Endometrial microvascular endothelial cells (primary cell): Measurements from ENCODE around the gene EFCAB12. TPM values are rescaled to one million over a fixed set of nuclear protein-coding genes. Genes with fewer than 3 reads are reported as not detected.
"Not testable (repeated sequence)": the region's sequence is repeated elsewhere in the genome, so short reads cannot be mapped to it uniquely, and the experiment has no call there.

Source experiments
- in situ Hi-C: cut with HindIII; loops from 2 replicates; pipeline ENCODE4 v1.10.0; 2017; ENCODE audit warnings: low sequenced_read_pairs, low pct_unique_long_range_greater_than_20kb; ENCODE audit errors: inconsistent ontology term
- total RNA-seq: library from RNA; depleted of rRNA; stranded (reverse); fragments of >200 nt; gene quantifications from one replicate; pipeline ENCODE4 v1.2.3, GENCODE V29; 2015; ENCODE audit errors: inconsistent ontology term

Gene EFCAB12
- total RNA-seq, 1 donor from 2014 or later: not detected

- in situ Hi-C loops: no loop called here
These were observed 4.1 kb downstream of the EFCAB12 start for GRCh38 chr3:129424185-129424841.

GRCh38 chr3:129422897-129423296 is 5.5 kb downstream of the EFCAB12 start:
- in situ Hi-C loops: no loop called here

GRCh38 chr3:129421988-129422745 is 6.3 kb downstream of the EFCAB12 start:
- in situ Hi-C loops: no loop called here

GRCh38 chr3:129421236-129421883 is 7.1 kb downstream of the EFCAB12 start:
- in situ Hi-C loops: no loop called here

- in situ Hi-C loops: no loop called here
These were observed 9.0 kb downstream of the EFCAB12 start for GRCh38 chr3:129419476-129419875.

GRCh38 chr3:129418041-129418973 is 10.1 kb downstream of the EFCAB12 start:
- in situ Hi-C loops: no loop called here

- in situ Hi-C loops: no loop called here
These were observed 11.1 kb downstream of the EFCAB12 start for GRCh38 chr3:129417326-129417725.

- in situ Hi-C loops: no loop called here
These were observed 12.0 kb downstream of the EFCAB12 start for GRCh38 chr3:129416415-129416814.

- in situ Hi-C loops: no loop called here
These were observed 12.6 kb downstream of the EFCAB12 start for GRCh38 chr3:129415830-129416229.

- in situ Hi-C loops: no loop called here
These were observed 13.1 kb downstream of the EFCAB12 start for GRCh38 chr3:129415378-129415777.

GRCh38 chr3:129413687-129414506 is 14.5 kb downstream of the EFCAB12 start:
- in situ Hi-C loops: no loop called here

- in situ Hi-C loops: not testable (repeated sequence)
These were observed 15.2 kb downstream of the EFCAB12 start for GRCh38 chr3:129413238-129413637.

- in situ Hi-C loops: no loop called here
These were observed 15.8 kb downstream of the EFCAB12 start for GRCh38 chr3:129412542-129413198.

- in situ Hi-C loops: no loop called here
These were observed 17.5 kb downstream of the EFCAB12 start for GRCh38 chr3:129410971-129411370.

- in situ Hi-C loops: no loop called here
These were observed 18.9 kb downstream of the EFCAB12 start for GRCh38 chr3:129409541-129409940.

GRCh38 chr3:129404610-129405009 is 23.8 kb downstream of the EFCAB12 start:
- in situ Hi-C loops: no loop called here

GRCh38 chr3:129404130-129404529 is 24.3 kb downstream of the EFCAB12 start:
- in situ Hi-C loops: no loop called here

- in situ Hi-C loops: no loop called here
These were observed 25.0 kb downstream of the EFCAB12 start for GRCh38 chr3:129403450-129403849.
